Measurements from ENCODE around the gene ZNF678.

The ZNF678 gene

DNA sequence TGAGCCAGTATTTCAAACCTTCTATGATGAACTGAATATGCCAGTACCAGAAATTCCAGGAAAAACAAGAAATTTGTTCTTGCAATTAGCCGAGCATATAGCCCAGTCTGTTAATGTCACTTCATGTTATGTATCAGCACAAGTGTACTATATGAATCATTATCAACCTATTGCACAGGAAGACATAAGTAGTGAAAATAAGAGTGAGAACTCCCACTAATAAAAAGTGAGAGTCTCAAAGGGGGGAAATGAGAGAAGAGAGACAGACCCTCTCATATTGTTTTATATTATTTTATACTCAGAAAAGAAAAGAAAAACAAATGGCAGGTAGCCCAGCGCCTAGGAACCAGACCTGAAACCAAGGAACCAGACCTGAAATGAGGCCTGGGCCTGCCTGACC, 155.6 kb downstream of the ZNF678 start:
- no peak for DNase-seq (ENCODE audit: insufficient read length, low spot score)
- FAIRE-seq, result no peak
- TF ChIP-seq, protein P1, sequence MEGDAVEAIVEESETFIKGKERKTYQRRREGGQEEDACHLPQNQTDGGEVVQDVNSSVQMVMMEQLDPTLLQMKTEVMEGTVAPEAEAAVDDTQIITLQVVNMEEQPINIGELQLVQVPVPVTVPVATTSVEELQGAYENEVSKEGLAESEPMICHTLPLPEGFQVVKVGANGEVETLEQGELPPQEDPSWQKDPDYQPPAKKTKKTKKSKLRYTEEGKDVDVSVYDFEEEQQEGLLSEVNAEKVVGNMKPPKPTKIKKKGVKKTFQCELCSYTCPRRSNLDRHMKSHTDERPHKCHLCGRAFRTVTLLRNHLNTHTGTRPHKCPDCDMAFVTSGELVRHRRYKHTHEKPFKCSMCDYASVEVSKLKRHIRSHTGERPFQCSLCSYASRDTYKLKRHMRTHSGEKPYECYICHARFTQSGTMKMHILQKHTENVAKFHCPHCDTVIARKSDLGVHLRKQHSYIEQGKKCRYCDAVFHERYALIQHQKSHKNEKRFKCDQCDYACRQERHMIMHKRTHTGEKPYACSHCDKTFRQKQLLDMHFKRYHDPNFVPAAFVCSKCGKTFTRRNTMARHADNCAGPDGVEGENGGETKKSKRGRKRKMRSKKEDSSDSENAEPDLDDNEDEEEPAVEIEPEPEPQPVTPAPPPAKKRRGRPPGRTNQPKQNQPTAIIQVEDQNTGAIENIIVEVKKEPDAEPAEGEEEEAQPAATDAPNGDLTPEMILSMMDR (IDR thresholded peaks at IDR 0.05; ENCODE audit: insufficient read depth, missing control alignments), result no peak

- DNase-seq (ENCODE audit: insufficient read length, low spot score) (no peak), FAIRE-seq (no peak)
- TF ChIP-seq, protein P1 (IDR thresholded peaks at IDR 0.05; ENCODE audit: insufficient read depth, missing control alignments), result no peak
These were observed 160.1 kb downstream of the ZNF678 start for GRCh38 chr1:227723474-227723873.

GRCh38 chr1:227725046-227725445, 161.7 kb downstream of the ZNF678 start:
- no peak for FAIRE-seq
- TF ChIP-seq, protein P1 (IDR thresholded peaks at IDR 0.05; ENCODE audit: insufficient read depth, missing control alignments), result no peak
- no peak for DNase-seq (ENCODE audit: insufficient read length, low spot score)

- FAIRE-seq (no peak), DNase-seq (ENCODE audit: insufficient read length, low spot score) (no peak)
- TF ChIP-seq, protein P1 (IDR thresholded peaks at IDR 0.05; ENCODE audit: insufficient read depth, missing control alignments), result no peak
These were observed 163.0 kb downstream of the ZNF678 start for GRCh38 chr1:227726318-227726717.
